Ovary (tissue), 3 donors: ENCODE data around the gene RILPL2.

ENCODE experiments used
- EP300 ChIP-seq: sonication (generic); formaldehyde crosslinking; IDR thresholded peaks from one replicate; pipeline ENCODE4 v1.6.1; 2017; ENCODE audit warnings: antibody characterized with exemption
- POLR2A ChIP-seq: fragments of 450-650 bp; IDR thresholded peaks from one replicate; pipeline ENCODE4 v1.6.1; 2017; ENCODE audit warnings: antibody characterized with exemption, mild to moderate bottlenecking, moderate library complexity
- TF ChIP-seq, protein P1 (sequence below), 3 donors: fragments of 450-650 bp in 2 of 3; fragments of 200-600 bp in 1 of 3; IDR thresholded peaks; one replicate each; pipeline versions ENCODE4 v1.5.1 to v1.8.0; 2016 to 2022; ENCODE audit warnings: antibody characterized with exemption in 3 of 3, mild to moderate bottlenecking in 1 of 3
- donor health status: DM: no; HTN: no; CAD: no.

DNA sequence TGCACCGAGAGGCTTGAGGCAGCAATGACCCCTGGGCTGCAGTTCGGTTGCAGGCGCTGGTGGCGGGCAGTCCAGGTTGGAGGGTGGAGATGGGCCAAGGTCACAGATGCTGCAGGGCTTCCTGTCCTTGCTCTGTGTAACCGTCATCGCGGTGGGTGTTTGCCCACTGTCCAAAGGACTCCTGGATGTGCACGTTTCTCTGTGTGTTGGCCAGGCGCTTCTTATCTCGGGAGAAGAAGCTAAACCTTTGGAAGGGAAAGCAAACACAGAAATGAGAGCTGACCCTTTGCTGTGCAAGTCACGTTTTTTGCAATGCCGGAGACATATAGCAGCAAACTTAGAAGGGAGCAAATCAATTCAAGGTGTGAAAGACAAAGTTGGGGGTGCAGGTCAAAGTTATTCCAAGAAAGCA is 36.0 kb upstream of the RILPL2 start:
- TF ChIP-seq, protein P1, sequence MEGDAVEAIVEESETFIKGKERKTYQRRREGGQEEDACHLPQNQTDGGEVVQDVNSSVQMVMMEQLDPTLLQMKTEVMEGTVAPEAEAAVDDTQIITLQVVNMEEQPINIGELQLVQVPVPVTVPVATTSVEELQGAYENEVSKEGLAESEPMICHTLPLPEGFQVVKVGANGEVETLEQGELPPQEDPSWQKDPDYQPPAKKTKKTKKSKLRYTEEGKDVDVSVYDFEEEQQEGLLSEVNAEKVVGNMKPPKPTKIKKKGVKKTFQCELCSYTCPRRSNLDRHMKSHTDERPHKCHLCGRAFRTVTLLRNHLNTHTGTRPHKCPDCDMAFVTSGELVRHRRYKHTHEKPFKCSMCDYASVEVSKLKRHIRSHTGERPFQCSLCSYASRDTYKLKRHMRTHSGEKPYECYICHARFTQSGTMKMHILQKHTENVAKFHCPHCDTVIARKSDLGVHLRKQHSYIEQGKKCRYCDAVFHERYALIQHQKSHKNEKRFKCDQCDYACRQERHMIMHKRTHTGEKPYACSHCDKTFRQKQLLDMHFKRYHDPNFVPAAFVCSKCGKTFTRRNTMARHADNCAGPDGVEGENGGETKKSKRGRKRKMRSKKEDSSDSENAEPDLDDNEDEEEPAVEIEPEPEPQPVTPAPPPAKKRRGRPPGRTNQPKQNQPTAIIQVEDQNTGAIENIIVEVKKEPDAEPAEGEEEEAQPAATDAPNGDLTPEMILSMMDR (IDR thresholded peaks at IDR 0.05) = no peak
- no peak for TF ChIP-seq EP300
- no peak for TF ChIP-seq POLR2A
